ENCODE measurements around the gene MMP25.
A peak's percentile ranks its signal among the peaks of the same experiment; 100 is the strongest.

The MMP25 gene

GRCh38 chr16:3097266-3097665 lies 50.9 kb downstream of the MMP25 start:
- TF ChIP-seq, protein P1, sequence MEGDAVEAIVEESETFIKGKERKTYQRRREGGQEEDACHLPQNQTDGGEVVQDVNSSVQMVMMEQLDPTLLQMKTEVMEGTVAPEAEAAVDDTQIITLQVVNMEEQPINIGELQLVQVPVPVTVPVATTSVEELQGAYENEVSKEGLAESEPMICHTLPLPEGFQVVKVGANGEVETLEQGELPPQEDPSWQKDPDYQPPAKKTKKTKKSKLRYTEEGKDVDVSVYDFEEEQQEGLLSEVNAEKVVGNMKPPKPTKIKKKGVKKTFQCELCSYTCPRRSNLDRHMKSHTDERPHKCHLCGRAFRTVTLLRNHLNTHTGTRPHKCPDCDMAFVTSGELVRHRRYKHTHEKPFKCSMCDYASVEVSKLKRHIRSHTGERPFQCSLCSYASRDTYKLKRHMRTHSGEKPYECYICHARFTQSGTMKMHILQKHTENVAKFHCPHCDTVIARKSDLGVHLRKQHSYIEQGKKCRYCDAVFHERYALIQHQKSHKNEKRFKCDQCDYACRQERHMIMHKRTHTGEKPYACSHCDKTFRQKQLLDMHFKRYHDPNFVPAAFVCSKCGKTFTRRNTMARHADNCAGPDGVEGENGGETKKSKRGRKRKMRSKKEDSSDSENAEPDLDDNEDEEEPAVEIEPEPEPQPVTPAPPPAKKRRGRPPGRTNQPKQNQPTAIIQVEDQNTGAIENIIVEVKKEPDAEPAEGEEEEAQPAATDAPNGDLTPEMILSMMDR (conservative IDR thresholded peaks at IDR 0.05; ENCODE audit: low read depth, low read length), result no peak
- H3K4me3 ChIP-seq (ENCODE audit: low read length), result no peak overlapping the region
- no peak for DNase-seq (ENCODE audit: low read depth)

DNA sequence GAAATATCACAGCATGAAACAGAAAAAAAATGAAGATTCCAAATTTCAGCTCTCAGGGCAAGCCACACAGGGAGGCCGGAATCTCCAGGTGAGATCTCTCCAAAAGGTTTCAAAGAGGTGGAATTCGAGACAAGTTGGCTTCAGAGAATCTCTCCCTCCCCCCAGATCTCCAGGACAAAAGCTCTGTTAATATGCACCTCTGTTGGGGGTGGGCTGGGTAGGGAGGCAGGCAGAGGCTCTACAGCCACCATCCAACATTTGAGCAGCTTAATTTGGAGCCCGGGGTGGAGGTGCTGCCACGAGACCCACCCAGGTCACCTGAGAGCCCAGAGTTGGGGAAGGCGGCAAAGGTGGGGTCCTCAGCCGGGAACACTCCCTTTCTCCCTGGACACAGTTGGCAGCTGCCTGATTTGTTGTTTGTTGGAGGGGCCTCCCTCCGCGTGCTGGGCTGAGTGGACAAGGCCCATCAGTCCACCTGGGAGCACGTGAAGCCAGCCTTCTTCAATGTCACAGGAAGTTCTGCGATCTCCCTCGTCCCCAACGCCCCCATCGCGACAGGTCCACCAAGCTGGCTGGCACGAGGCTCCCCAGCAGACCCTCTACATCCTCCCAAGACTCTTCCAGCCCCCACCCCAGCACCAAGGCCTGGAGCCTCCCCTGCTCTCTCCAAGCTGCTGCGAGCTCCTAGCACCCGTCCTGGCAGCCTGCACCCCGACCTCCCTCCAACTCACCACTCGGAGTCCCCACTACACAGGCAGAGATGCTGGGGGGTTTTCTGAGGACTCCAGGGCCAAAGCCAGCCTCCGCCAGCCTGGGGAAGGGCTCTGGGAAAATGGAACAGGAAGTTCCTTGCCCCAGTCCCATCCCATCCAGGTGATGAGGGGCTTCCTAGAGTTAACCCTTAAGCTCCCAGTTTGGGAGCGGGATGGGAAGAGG lies 52.4 kb downstream of the MMP25 start, which contains the start of gene ZSCAN10:
Gene ZSCAN10 (minus strand): TSS at position 836 of the 936 bp plus-strand sequence. CDS start 6,357 bp downstream, outside the sequence.
- peak within 1 kb of the TSS; percentile 24 for H3K4me3 ChIP-seq (ENCODE audit: low read length)
- no peak for DNase-seq (ENCODE audit: low read depth)
- TF ChIP-seq, protein P1 (conservative IDR thresholded peaks at IDR 0.05; ENCODE audit: low read depth, low read length), result no peak

GRCh38 chr16:3099395-3099731 lies 53.0 kb downstream of the MMP25 start:
- TF ChIP-seq, protein P1 (conservative IDR thresholded peaks at IDR 0.05; ENCODE audit: low read depth, low read length), result no peak
- no peak overlapping the region for H3K4me3 ChIP-seq (ENCODE audit: low read length)
- DNase-seq (ENCODE audit: low read depth), result no peak

- DNase-seq (ENCODE audit: low read depth), result peak; percentile 38
- H3K4me3 ChIP-seq (ENCODE audit: low read length), result peak overlapping the region; percentile 24
- TF ChIP-seq, protein P1 (conservative IDR thresholded peaks at IDR 0.05; ENCODE audit: low read depth, low read length), result no peak
Measured at GRCh38 chr16:3099732-3100499, 53.6 kb downstream of the MMP25 start.

- TF ChIP-seq, protein P1 (conservative IDR thresholded peaks at IDR 0.05; ENCODE audit: low read depth, low read length), result peak; percentile 69
- DNase-seq (ENCODE audit: low read depth), result no peak
- H3K4me3 ChIP-seq (ENCODE audit: low read length), result no peak overlapping the region
Measured at GRCh38 chr16:3101018-3101840, 54.9 kb downstream of the MMP25 start.

GRCh38 chr16:3101841-3102470 lies 55.6 kb downstream of the MMP25 start:
- no peak overlapping the region for H3K4me3 ChIP-seq (ENCODE audit: low read length)
- TF ChIP-seq, protein P1 (conservative IDR thresholded peaks at IDR 0.05; ENCODE audit: low read depth, low read length), result no peak
- DNase-seq (ENCODE audit: low read depth), result no peak
